K562 (cell line): ENCODE measurements around the gene PTGES3. TPM values are rescaled to one million over a fixed set of nuclear protein-coding genes. Genes with fewer than 3 reads are reported as not detected.
A peak's percentile ranks its signal among the peaks of the same experiment; 100 is the strongest.

Source experiments
- ATAC-seq: fragments of 200-7000 bp; cut with Tn5 transposase; 3 replicates; pipeline ENCODE4 v1.9.1; 2020; ENCODE audit warnings: moderate library complexity
- BruUV-seq: library from RNA; stranded (reverse); fragments of 400-500 nt; replicated peaks from 2 replicates; lab custom pipeline; 2021; lab: Mats Ljungman, UMichigan
- CTCF ChIA-PET: fragments of 300-600 bp; formaldehyde crosslinking; extraction: SDS; loops from one replicate; lab custom pipeline; 2021; ENCODE audit warnings: low intra/inter-chr PET ratio; lab: Yijun Ruan, JAX
- POLR2A ChIA-PET: fragments of 300-600, 350-650 bp; sonication (Branson Sonifier 250); formaldehyde crosslinking; extraction: SDS; loops from one replicate; lab custom pipeline; 2021; ENCODE audit warnings: antibody characterized with exemption, inconsistent platforms; lab: Yijun Ruan, JAX
- DNase-seq, 4 experiments: peaks; one replicate each; pipeline versions ENCODE4 v3.0.0 to v3.0.0-alpha.2; 2011 to 2018; ENCODE audit warnings: low spot score in 3 of 4, mixed read lengths in 3 of 4; ENCODE audit errors: extremely low read depth in 1 of 4
- FAIRE-seq: peaks from 2 replicates; lab custom pipeline; 2011; peaks lifted over from hg19 to GRCh38; lab: Jason Lieb, UNC
- H2AFZ ChIP-seq: 2 replicates; pipeline ENCODE4 v1.6.0; 2011; ENCODE audit warnings: low read depth, low read length, control low read depth, inconsistent platforms
- H3K27ac ChIP-seq: fragments of 200-600 bp; 3 replicates; pipeline ENCODE4 v1.8.0; 2011; ENCODE audit warnings: low read depth, mild to moderate bottlenecking, control low read depth, inconsistent platforms, low read length, moderate library complexity, mixed read lengths; ENCODE audit errors: extremely low read depth
- H3K27me3 ChIP-seq, 2 experiments: fragments of 300-600 bp in 1 of 2; 2 replicates in 1 of 2; 3 replicates in 1 of 2; pipeline versions ENCODE4 v1.6.0 to v1.8.0; 2011; ENCODE audit warnings: inconsistent platforms in 2 of 2, low read length in 2 of 2, mild to moderate bottlenecking in 1 of 2, mixed read lengths in 1 of 2, moderate library complexity in 1 of 2; ENCODE audit not compliant: control insufficient read depth in 2 of 2, insufficient read depth in 2 of 2
- H3K36me3 ChIP-seq: fragments of 300-600 bp; 3 replicates; pipeline ENCODE4 v1.8.0; 2011; ENCODE audit warnings: mild to moderate bottlenecking, low read length, inconsistent platforms; ENCODE audit not compliant: control insufficient read depth, insufficient read depth
- H3K4me1 ChIP-seq, 2 experiments: fragments of 200-600 bp in 1 of 2; replicated peaks in 1 of 2; 2 replicates in 1 of 2; 3 replicates in 1 of 2; pipeline versions ENCODE4 v1.5.1 to v1.8.0; 2011; ENCODE audit warnings: inconsistent platforms in 2 of 2, low read length in 2 of 2, mild to moderate bottlenecking in 1 of 2, mixed read lengths in 1 of 2, moderate library complexity in 1 of 2; ENCODE audit not compliant: control insufficient read depth in 2 of 2, insufficient read depth in 2 of 2
- H3K4me2 ChIP-seq: 2 replicates; pipeline ENCODE4 v1.6.1; 2011; ENCODE audit warnings: low read length, control low read depth, inconsistent platforms, mixed read lengths; ENCODE audit not compliant: insufficient read depth
- H3K4me3 ChIP-seq: fragments of 200-600 bp; sonication (generic), shearing (Covaris generic); 2 replicates; pipeline ENCODE4 v1.5.1; 2016; ENCODE audit warnings: control low read depth, inconsistent platforms
- H3K79me2 ChIP-seq: fragments of 200-600 bp; 3 replicates; pipeline ENCODE4 v1.8.0; 2011; ENCODE audit warnings: low read length, inconsistent platforms; ENCODE audit not compliant: control insufficient read depth, insufficient read depth
- H3K9ac ChIP-seq, 2 experiments: 2 replicates each; pipeline versions ENCODE4 v1.6.0 to v1.6.1; 2011; ENCODE audit warnings: low read depth in 2 of 2, low read length in 2 of 2, control low read depth in 1 of 2, inconsistent platforms in 1 of 2, mild to moderate bottlenecking in 1 of 2, mixed read lengths in 1 of 2; ENCODE audit not compliant: insufficient read depth in 1 of 2
- H3K9me1 ChIP-seq: one replicate; pipeline ENCODE4 v1.6.0; 2011; ENCODE audit warnings: inconsistent platforms, mild to moderate bottlenecking, low read length, moderate library complexity; ENCODE audit not compliant: control insufficient read depth, insufficient read depth
- H3K9me3 ChIP-seq: replicated peaks from 2 replicates; pipeline ENCODE4 v1.5.1; 2011; ENCODE audit warnings: low read depth, low read length, inconsistent platforms; ENCODE audit not compliant: control insufficient read depth, insufficient read depth
- H4K20me1 ChIP-seq: replicated peaks from 2 replicates; pipeline ENCODE4 v1.6.1; 2011; ENCODE audit warnings: low read length, inconsistent platforms, mixed read lengths; ENCODE audit not compliant: control insufficient read depth, insufficient read depth
- CEBPG ChIP-seq, 3 experiments: fragments of 200-800 bp in 1 of 3; sonication (Bioruptor generic) in 1 of 3; sonication (generic) in 1 of 3; formaldehyde crosslinking in 1 of 3; IDR thresholded peaks in 2 of 3; conservative IDR thresholded peaks in 1 of 3; 2 replicates each; pipeline versions ENCODE4 v1.6.1 to v1.8.0; 2016 to 2022; ENCODE audit warnings: missing compliant biosample characterization in 2 of 3, missing genetic modification characterization in 2 of 3, mild to moderate bottlenecking in 1 of 3, missing genetic modification reagents in 1 of 3
- NONO ChIP-seq, 2 experiments: fragments of 200-400 bp in 1 of 2; fragments of 450-650 bp in 1 of 2; formaldehyde crosslinking in 1 of 2; IDR thresholded peaks; 2 replicates each; pipeline ENCODE4 v1.6.1; 2017; ENCODE audit warnings: low read depth in 2 of 2, mild to moderate bottlenecking in 2 of 2, moderate library complexity in 2 of 2, low read length in 1 of 2
- NR2F6 ChIP-seq: fragments of 450-650 bp; formaldehyde crosslinking; IDR thresholded peaks from 2 replicates; pipeline ENCODE4 v1.4.0; 2020; ENCODE audit warnings: mild to moderate bottlenecking
- SAP30 ChIP-seq: fragments of 200-600 bp; sonication (generic); IDR thresholded peaks from 2 replicates; pipeline ENCODE4 v1.6.1; 2012; ENCODE audit warnings: borderline replicate concordance, low read depth, mild to moderate bottlenecking, moderate library complexity, low read length, control low read depth, inconsistent platforms; ENCODE audit not compliant: insufficient read depth, poor library complexity, severe bottlenecking
- SMAD1 ChIP-seq: fragments of 150-350 bp; IDR thresholded peaks from 2 replicates; pipeline ENCODE4 v1.6.1; 2014; ENCODE audit warnings: low read length, low read depth; ENCODE audit not compliant: partially characterized antibody
- SPI1 ChIP-seq: IDR thresholded peaks from 2 replicates; pipeline ENCODE4 v1.6.1; 2011; ENCODE audit warnings: low read depth, low read length, control low read depth, borderline replicate concordance
- SRF ChIP-seq, 2 experiments: fragments of 250-450, 450-650 bp in 1 of 2; sonication (Bioruptor Pico) in 1 of 2; sonication (generic) in 1 of 2; formaldehyde crosslinking; IDR thresholded peaks; 2 replicates each; pipeline versions ENCODE4 v1.5.0 to v1.5.1; 2020 to 2022; ENCODE audit warnings: mild to moderate bottlenecking in 1 of 2, missing genetic modification reagents in 1 of 2
- ZNF431 ChIP-seq: sonication (generic); formaldehyde crosslinking; IDR thresholded peaks from 2 replicates; pipeline ENCODE4 v1.8.0; 2022; ENCODE audit warnings: mild to moderate bottlenecking, missing genetic modification reagents
- ZNF717 ChIP-seq: fragments of 250-450 bp; sonication (Bioruptor Pico); IDR thresholded peaks from 2 replicates; pipeline ENCODE4 v1.5.0; 2021
- WGBS: fragments of 100-300 bp; shearing (Covaris generic); methylation state at CpG from one replicate; pipeline ENCODE4 v1.1.6; 2016; ENCODE audit warnings: low coverage, mixed read lengths; ENCODE audit not compliant: insufficient coverage; ENCODE audit errors: missing lambda C conversion rate; 5-methylcytosine and 5-hydroxymethylcytosine counted together
- in situ Hi-C: fragments of 300-500 bp; cut with MboI; formaldehyde crosslinking; loops from 4 replicates; pipeline ENCODE4 v1.15.0; 2018; ENCODE audit warnings: inconsistent platforms, mixed read lengths
- intact Hi-C: fragments of 100-400 bp; cut with micrococcal nuclease; formaldehyde crosslinking; loops from 2 replicates; pipeline ENCODE4 v1.14.2; 2022
- polyA plus RNA-seq, 8 experiments: library from polyadenylated mRNA; depleted of rRNA in 4 of 8; stranded (reverse) in 5 of 8; unstranded in 3 of 8; fragments of >200 nt; fragmentation: Nextera tagmentation in 2 of 8; fragmentation: Illumina TruSeq in 1 of 8; extraction: Ambion mirVana in 2 of 8; extraction: Trizol in 1 of 8; gene quantifications; 2 replicates each; pipeline versions ENCODE4 v1.2.1 to v1.2.3, GENCODE V29; 2011 to 2014; ENCODE audit warnings: inconsistent platforms in 1 of 8, missing spikeins in 1 of 8
- total RNA-seq, 7 experiments: library from RNA; depleted of rRNA in 6 of 7; stranded (reverse); fragments of >200 nt in 6 of 7; fragmentation: Illumina TruSeq in 2 of 7; extraction: Trizol in 2 of 7; gene quantifications; 2 replicates each; pipeline versions ENCODE4 v1.2.1 to v1.2.3, GENCODE V29; 2011 to 2021; ENCODE audit warnings: low replicate concordance in 1 of 7
- TF ChIP-seq, protein P1 (sequence below), 2 experiments: fragments of 450-650 bp; IDR thresholded peaks; 2 replicates each; pipeline ENCODE4 v1.6.1; 2018; ENCODE audit warnings: mild to moderate bottlenecking in 2 of 2, low read depth in 1 of 2; ENCODE audit not compliant: partially characterized antibody in 2 of 2
- TF ChIP-seq, protein P2 (sequence below): sonication (generic); formaldehyde crosslinking; IDR thresholded peaks from 2 replicates; pipeline ENCODE4 v1.9.0; 2022; ENCODE audit warnings: mild to moderate bottlenecking, missing genetic modification reagents

PTGES3 gene
- total and polyA plus RNA-seq, 9 of the 15 experiments (the other 6 are each of a cell fraction or from before 2014, with no cell fraction given) = 163 to 501 (median 213) TPM

DNA sequence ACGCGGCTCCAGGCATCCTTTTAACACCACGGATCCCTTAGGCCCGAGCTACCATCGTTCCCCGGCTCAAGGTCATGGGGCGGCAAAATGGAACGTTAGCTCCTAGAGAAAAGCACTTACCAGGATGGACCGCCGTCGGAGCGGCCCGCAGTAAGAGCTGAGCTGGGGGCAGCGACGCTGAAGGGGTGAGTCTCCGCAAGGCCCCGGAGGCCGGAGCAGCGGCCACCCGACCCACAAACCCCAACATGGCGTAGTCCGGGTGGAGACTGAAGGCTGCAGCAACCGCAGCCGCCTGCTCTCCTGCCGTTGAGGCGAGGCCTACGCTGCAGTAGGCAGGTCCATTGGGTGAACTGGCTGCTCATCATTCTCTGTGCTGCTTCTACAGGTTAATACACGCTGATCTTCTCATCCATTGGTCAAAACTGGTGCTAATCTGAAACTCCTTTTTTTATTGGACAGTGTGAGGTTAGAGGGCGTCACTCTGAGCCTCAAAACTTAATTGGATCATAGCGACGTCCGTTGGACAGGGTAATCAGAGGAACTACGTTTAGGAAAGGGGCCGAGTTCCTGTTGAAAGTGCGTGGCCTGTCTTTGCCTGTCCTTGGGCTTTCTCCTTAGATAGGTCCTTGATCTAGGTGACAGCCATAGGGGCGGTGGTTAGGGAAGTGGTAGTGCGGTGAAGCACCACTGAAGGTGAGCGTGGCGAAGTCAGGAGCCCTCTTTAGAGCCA, 42.2 kb downstream of the PTGES3 start, which contains the start of gene ATP5F1B (continued):
- peak; percentile 81 for TF ChIP-seq SPI1
- TF ChIP-seq NONO (IDR thresholded peaks at IDR 0.05; ENCODE audit: low read depth in 2 of 2, low read length in 1 of 2) = peak in 1 of 2 experiments; percentile 44; a peak in 2 of 4 replicates
- TF ChIP-seq ZNF431 = peak; percentile 68; the same call in 1 of the 2 replicates
- no peak; the same call in 1 of the 2 replicates for TF ChIP-seq ZNF717 (CRISPR knock-in tag)
- peak; percentile 91 for TF ChIP-seq SMAD1
- peak in 1 of 2 experiments; percentile 38; a peak in 1 of 4 replicates for TF ChIP-seq SRF (CRISPR knock-in tag; IDR thresholded peaks at IDR 0.05)

DNA sequence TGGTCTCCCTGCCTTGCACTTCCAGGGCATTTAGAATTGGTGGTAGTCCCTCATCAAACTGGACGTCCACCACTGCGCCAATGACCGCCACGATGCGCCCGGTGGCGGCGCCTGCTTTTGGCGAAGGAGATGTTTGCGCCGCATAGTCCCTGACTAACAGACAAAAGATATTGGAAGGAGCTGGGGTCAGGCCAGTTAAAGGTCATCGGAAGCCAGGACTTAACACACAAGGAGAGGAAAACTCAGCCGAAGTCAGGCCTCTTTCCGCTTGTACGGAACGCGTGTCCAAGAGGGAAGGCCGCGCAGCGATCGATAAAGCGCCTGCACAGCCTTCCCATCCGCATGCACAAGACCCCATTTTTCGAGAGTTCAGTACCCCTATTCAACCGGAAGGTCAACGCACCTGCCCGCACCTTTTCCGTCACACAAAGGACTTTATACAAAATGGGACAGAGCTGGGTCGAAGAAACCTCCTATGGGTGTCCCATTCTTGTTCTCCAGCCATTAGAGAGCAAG, 42.8 kb downstream of the PTGES3 start:
- Histone ChIP-seq H3K27me3 (no peaks in the 10 kb centered on the region), H3K79me2 (peaks cover 51% of the 10 kb centered on the region), H3K4me3 (peak overlapping the region; percentile 81), H3K9me1 (no peaks in the 10 kb centered on the region), H3K4me1 (peaks cover 4 to 19% of the 10 kb centered on the region in 2 experiments), H3K27ac (peak overlapping the region; percentile 96), H3K4me2 (peak overlapping the region; percentile 98), H3K9ac (peak overlapping the region; percentile 98 to 99), H3K9me3 (no peaks in the 10 kb centered on the region), H3K36me3 (peaks cover 49% of the 10 kb centered on the region), H2AFZ (peak overlapping the region; percentile 11; the same call in 1 of the 2 replicates), H4K20me1 (peaks cover 23% of the 10 kb centered on the region)
- peak in 1 of 4 experiments; percentile 51 for DNase-seq
- in situ Hi-C loops = loop anchor here (10.0 kb wide), 1 partner anchor 80 kb away; the partner anchor contains the start of gene NACA
- intact Hi-C loops = no loop called here
- peak; percentile 31 for ATAC-seq
- under 1% methylated on average over 29 of the region's 29 CpGs for WGBS
- POLR2A ChIA-PET = interaction anchor here (0.6 to 2.7 kb wide), 20 partner anchors 10 to 594 kb away, joined by 3 to 42 read pairs (median 4); partner anchors contain the start of genes NACA and PTGES3
- BruUV-seq = TSS peak; percentile 67
- CTCF ChIA-PET = no interaction called here
- FAIRE-seq = no peak
- no peak for TF ChIP-seq NR2F6
- TF ChIP-seq SRF (CRISPR knock-in tag; IDR thresholded peaks at IDR 0.05) = peak in 1 of 2 experiments; percentile 45; a peak in 2 of 4 replicates
- TF ChIP-seq, protein P1, sequence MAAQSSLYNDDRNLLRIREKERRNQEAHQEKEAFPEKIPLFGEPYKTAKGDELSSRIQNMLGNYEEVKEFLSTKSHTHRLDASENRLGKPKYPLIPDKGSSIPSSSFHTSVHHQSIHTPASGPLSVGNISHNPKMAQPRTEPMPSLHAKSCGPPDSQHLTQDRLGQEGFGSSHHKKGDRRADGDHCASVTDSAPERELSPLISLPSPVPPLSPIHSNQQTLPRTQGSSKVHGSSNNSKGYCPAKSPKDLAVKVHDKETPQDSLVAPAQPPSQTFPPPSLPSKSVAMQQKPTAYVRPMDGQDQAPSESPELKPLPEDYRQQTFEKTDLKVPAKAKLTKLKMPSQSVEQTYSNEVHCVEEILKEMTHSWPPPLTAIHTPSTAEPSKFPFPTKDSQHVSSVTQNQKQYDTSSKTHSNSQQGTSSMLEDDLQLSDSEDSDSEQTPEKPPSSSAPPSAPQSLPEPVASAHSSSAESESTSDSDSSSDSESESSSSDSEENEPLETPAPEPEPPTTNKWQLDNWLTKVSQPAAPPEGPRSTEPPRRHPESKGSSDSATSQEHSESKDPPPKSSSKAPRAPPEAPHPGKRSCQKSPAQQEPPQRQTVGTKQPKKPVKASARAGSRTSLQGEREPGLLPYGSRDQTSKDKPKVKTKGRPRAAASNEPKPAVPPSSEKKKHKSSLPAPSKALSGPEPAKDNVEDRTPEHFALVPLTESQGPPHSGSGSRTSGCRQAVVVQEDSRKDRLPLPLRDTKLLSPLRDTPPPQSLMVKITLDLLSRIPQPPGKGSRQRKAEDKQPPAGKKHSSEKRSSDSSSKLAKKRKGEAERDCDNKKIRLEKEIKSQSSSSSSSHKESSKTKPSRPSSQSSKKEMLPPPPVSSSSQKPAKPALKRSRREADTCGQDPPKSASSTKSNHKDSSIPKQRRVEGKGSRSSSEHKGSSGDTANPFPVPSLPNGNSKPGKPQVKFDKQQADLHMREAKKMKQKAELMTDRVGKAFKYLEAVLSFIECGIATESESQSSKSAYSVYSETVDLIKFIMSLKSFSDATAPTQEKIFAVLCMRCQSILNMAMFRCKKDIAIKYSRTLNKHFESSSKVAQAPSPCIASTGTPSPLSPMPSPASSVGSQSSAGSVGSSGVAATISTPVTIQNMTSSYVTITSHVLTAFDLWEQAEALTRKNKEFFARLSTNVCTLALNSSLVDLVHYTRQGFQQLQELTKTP (IDR thresholded peaks at IDR 0.05; ENCODE audit: low read depth in 1 of 2, partially characterized antibody in 2 of 2) = peak in 1 of 2 experiments; percentile 24
- peak; percentile 11; the same call in 1 of the 2 replicates for TF ChIP-seq ZNF431
- TF ChIP-seq, protein P2, sequence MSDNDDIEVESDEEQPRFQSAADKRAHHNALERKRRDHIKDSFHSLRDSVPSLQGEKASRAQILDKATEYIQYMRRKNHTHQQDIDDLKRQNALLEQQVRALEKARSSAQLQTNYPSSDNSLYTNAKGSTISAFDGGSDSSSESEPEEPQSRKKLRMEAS (CRISPR knock-in tag) = no peak; the same call in 1 of the 2 replicates
- TF ChIP-seq CEBPG (CRISPR knock-in tag; IDR thresholded peaks at IDR 0.05) = 0 out of 2 replicates have a peak, but pooled peaks have one; percentile 8
- no peak for TF ChIP-seq CEBPG (tag; conservative IDR thresholded peaks at IDR 0.05 in 1 of 2, IDR thresholded peaks at IDR 0.05 in 1 of 2)
- peak; percentile 22 for TF ChIP-seq SAP30
